Frontal cortex (tissue), 1 donor: ENCODE results near the gene BAK1. TPM values are rescaled to one million over a fixed set of nuclear protein-coding genes. Genes with fewer than 3 reads are reported as not detected.

Experiments
- small RNA-seq: library from RNA; depleted of rRNA; stranded (forward); fragments of <200 nt; gene quantifications from one replicate; pipeline ENCODE3, GENCODE V24; 2014
- total RNA-seq: library from RNA; depleted of rRNA; stranded (reverse); fragments of >200 nt; gene quantifications from one replicate; pipeline ENCODE4 v1.2.3, GENCODE V29; 2014

Gene BAK1
- total RNA-seq, 1 donor from 2014 or later: 2.9 TPM

Small RNA genes lying within 50 kb of the gene (small RNA-seq; reads per million reads assigned to genes)
- gene RF00017: not detected

Other genes with a start within 250 kb of the BAK1 start
- 4.1 TPM for gene KIFC1, start 188.5 kb downstream of the BAK1 start, total RNA-seq
- gene PHF1, start 169.3 kb downstream of the BAK1 start, total RNA-seq: 16.3 TPM
- 84.8 TPM for gene CUTA, start 162.2 kb downstream of the BAK1 start, total RNA-seq
- gene SYNGAP1, start 160.2 kb downstream of the BAK1 start, total RNA-seq: 35.1 TPM
- gene ZBTB9, start 125.7 kb downstream of the BAK1 start, total RNA-seq: 9.0 TPM
- gene ITPR3, start 41.0 kb upstream of the BAK1 start, total RNA-seq: 1.2 TPM
- gene UQCC2, start 131.4 kb upstream of the BAK1 start, total RNA-seq: 19.6 TPM
- not detected for gene IP6K3, start 166.6 kb upstream of the BAK1 start, total RNA-seq
- 29.3 TPM for gene LEMD2, start 208.9 kb upstream of the BAK1 start, total RNA-seq
- gene MLN, start 223.7 kb upstream of the BAK1 start, total RNA-seq: not detected